ENCODE measurements around the gene SYNGR2.

Gene SYNGR2

GRCh38 chr17:78125138-78125913, 43.1 kb upstream of the SYNGR2 start:
- Histone ChIP-seq H3K27ac (no peak overlapping the region), H3K4me3 (ENCODE audit: low read depth, low read length) (no peak overlapping the region), H3K36me3 (replicated peaks) (peaks cover 4% of the 10 kb centered on the region), H3K27me3 (replicated peaks) (no peaks in the 10 kb centered on the region)
- DNase-seq: no peak
- in situ Hi-C loops (cut with HindIII; ENCODE audit: low pct_ligation_motif_present, low sequenced_read_pairs): no loop called here
- no peak for TF ChIP-seq CTCF (IDR thresholded peaks at IDR 0.05; ENCODE audit: low read depth, low read length, missing control alignments)

- TF ChIP-seq CTCF (IDR thresholded peaks at IDR 0.05; ENCODE audit: low read depth, low read length, missing control alignments): no peak
- in situ Hi-C loops (cut with HindIII; ENCODE audit: low pct_ligation_motif_present, low sequenced_read_pairs): no loop called here
These were observed 42.1 kb upstream of the SYNGR2 start for GRCh38 chr17:78125976-78126894.

GRCh38 chr17:78126895-78127238, 41.5 kb upstream of the SYNGR2 start:
- in situ Hi-C loops (cut with HindIII; ENCODE audit: low pct_ligation_motif_present, low sequenced_read_pairs): no loop called here
- Histone ChIP-seq H3K27me3 (replicated peaks) (peaks cover 8% of the 10 kb centered on the region), H3K27ac (no peak overlapping the region), H3K36me3 (replicated peaks) (peaks cover 4% of the 10 kb centered on the region), H3K4me3 (ENCODE audit: low read depth, low read length) (no peak overlapping the region)
- DNase-seq: no peak
- no peak for TF ChIP-seq CTCF (IDR thresholded peaks at IDR 0.05; ENCODE audit: low read depth, low read length, missing control alignments)

More at GRCh38 chr17:78125976-78126894, 42.1 kb upstream of the SYNGR2 start:
- Histone ChIP-seq H3K27ac (no peak overlapping the region), H3K36me3 (replicated peaks) (peaks cover 4% of the 10 kb centered on the region), H3K4me3 (ENCODE audit: low read depth, low read length) (no peak overlapping the region), H3K27me3 (replicated peaks) (peaks cover 4% of the 10 kb centered on the region)
- DNase-seq: no peak

GRCh38 chr17:78127239-78127887, 41.0 kb upstream of the SYNGR2 start:
- no peak for TF ChIP-seq CTCF (IDR thresholded peaks at IDR 0.05; ENCODE audit: low read depth, low read length, missing control alignments)
- Histone ChIP-seq H3K36me3 (replicated peaks) (peaks cover 4% of the 10 kb centered on the region), H3K27me3 (replicated peaks) (peaks cover 8% of the 10 kb centered on the region), H3K27ac (no peak overlapping the region), H3K4me3 (ENCODE audit: low read depth, low read length) (peak overlapping the region; percentile 47)
- no peak for DNase-seq
- in situ Hi-C loops (cut with HindIII; ENCODE audit: low pct_ligation_motif_present, low sequenced_read_pairs): no loop called here

- no peak for TF ChIP-seq CTCF (IDR thresholded peaks at IDR 0.05; ENCODE audit: low read depth, low read length, missing control alignments)
- in situ Hi-C loops (cut with HindIII; ENCODE audit: low pct_ligation_motif_present, low sequenced_read_pairs): no loop called here
- Histone ChIP-seq H3K4me3 (ENCODE audit: low read depth, low read length) (peak overlapping the region; percentile 47), H3K27me3 (replicated peaks) (peaks cover 8% of the 10 kb centered on the region), H3K36me3 (replicated peaks) (peaks cover 3% of the 10 kb centered on the region), H3K27ac (no peak overlapping the region)
- DNase-seq: no peak
These were observed 40.4 kb upstream of the SYNGR2 start for GRCh38 chr17:78127888-78128550.
